Measurements from ENCODE around the gene GCNA.

GRCh38 chrX:71556036-71556435, 22.2 kb upstream of the GCNA start:
- TF ChIP-seq CTCF (IDR thresholded peaks at IDR 0.05 in 2 of 3, conservative IDR thresholded peaks at IDR 0.05 in 1 of 3; ENCODE audit: borderline replicate concordance in 1 of 3, insufficient read depth in 1 of 3, low read depth in 2 of 3, low read length in 2 of 3): no peak
- no peak for TF ChIP-seq POLR2A (IDR thresholded peaks at IDR 0.05; ENCODE audit: borderline replicate concordance, extremely low read depth, insufficient read depth, insufficient read length)
- no peak for TF ChIP-seq MAX (IDR thresholded peaks at IDR 0.05)
- TF ChIP-seq FOSL1 (IDR thresholded peaks at IDR 0.05; ENCODE audit: low read depth): no peak
- TF ChIP-seq EZH2 (IDR thresholded peaks at IDR 0.05): no peak
- TF ChIP-seq REST (IDR thresholded peaks at IDR 0.05; ENCODE audit: low read depth): no peak
- TF ChIP-seq EGR1 (IDR thresholded peaks at IDR 0.05; ENCODE audit: low read depth): no peak

Data from HCT116 (cell line).